ENCODE results near the gene SOCS1.

Gene SOCS1

DNA sequence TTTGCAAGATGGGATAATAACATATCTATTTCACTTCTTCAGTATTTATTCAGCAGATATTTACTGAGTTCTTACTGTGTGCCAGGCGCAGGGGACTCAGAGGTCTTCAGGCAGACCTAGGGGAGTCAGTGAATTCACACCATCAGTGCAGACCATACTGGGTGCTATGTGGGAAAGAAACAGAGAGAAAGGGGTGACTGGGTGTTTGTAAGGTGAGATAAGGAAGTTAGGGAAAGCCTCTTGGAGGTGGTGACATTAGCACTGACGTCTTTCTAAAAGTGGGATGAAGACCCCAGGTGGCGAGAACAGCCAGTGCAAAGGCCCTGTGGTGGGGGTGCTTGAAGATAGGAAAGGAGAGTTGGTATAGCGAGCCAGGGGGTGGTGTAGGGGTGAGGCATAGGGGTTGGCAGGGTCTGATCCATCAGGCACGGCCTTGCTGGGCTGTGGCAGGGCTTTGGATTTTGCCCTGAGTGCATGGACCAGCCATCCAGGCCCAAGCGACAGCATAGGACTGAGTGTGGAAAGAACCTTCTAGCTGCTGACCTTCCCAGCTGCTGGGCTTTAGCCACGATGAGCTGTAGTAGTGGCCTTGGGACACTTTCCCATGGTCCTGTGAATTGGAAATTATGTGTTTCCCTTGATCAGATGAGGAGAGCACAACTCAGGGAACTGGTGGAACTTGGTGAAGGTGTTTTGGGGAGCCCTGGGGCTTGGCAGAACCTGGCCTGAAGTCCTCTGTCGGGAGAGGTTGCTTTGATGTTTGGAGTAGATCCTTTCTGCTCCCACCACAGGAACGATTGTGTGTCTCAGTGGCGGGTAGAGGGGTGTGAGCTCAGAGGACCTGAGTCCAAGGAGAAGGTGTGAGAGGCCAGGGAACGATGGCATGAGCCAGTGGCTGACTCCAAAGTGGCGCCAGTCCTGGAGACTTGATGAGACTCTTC is 3.9 kb upstream of the SOCS1 start:
- H3K4me1 Mint-ChIP-seq: peaks cover 43 to 56% of the 10 kb centered on the region in 2 donors
- ATAC-seq (replicated peaks) (no peak), DNase-seq (no peak)
- H3K27ac Mint-ChIP-seq: peak overlapping the region; percentile 92
- no peaks in the 10 kb centered on the region for H3K27me3 Mint-ChIP-seq
- H3K9me3 Mint-ChIP-seq: no peaks in the 10 kb centered on the region
- peaks cover 9 to 15% of the 10 kb centered on the region in 2 donors for H3K36me3 Mint-ChIP-seq
- H3K4me3 Mint-ChIP-seq: no peak overlapping the region

DNA sequence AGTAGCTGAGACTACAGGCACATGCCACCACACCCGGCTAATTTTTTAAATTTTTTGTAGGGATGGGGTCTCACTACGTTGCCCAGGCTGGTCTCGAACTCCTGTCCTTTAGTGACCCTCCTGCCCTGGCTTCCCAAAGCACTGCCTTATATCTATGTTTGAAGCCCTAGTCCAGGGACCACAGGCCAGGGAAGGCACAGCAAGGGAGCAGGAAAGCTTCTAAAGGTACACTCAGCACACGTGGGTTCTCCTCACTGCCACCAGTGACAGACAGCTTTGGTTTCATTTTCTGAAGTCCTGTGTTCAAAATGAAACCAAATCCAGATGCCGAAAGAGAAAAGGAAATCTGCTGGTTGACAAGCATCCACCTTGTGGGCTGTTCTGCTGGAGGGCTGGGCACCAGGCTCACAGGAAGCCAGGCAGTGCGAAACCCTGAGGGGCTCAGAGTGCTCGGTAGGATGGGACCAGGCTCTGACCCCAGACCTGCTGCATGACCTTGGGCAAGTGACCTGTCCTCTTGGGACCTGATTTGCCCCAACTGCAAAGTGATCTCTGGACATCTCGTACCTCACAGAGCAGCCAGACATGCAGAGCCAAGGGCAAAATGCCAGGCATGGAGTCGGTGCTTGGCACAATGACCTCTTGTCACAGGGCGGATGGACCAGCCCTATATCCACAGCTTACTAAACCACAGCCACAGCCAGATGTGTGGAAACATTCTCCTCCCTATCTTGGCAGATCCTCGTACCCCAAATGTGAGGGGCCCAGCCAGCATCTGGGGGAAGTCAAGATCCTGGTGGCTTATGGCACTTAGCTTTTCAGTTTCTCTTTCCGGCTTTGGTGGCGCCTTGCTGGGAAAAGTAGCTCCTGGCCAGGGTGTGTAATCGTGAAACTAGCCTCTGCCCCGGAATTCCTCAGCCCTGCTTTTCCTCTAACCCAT is 2.8 kb upstream of the SOCS1 start:
- Mint-ChIP-seq H3K4me3 (peak overlapping the region; percentile 44 to 46), H3K27me3 (no peaks in the 10 kb centered on the region), H3K27ac (peak overlapping the region; percentile 92), H3K4me1 (peaks cover 38 to 51% of the 10 kb centered on the region in 2 donors), H3K36me3 (peaks cover 19 to 26% of the 10 kb centered on the region in 2 donors), H3K9me3 (no peaks in the 10 kb centered on the region)
- ATAC-seq (replicated peaks): peak in 1 of 2 donors; percentile 10
- DNase-seq: peak; percentile 33

GRCh38 chr16:11257131-11257938 is 1.3 kb upstream of the SOCS1 start:
- ATAC-seq (replicated peaks) (peak; percentile 22 to 33), DNase-seq (peak; percentile 69)
- H3K36me3 Mint-ChIP-seq: peaks cover 31 to 40% of the 10 kb centered on the region in 2 donors
- peak overlapping the region; percentile 96 to 100 for H3K4me3 Mint-ChIP-seq
- H3K27ac Mint-ChIP-seq: peak overlapping the region; percentile 100
- no peaks in the 10 kb centered on the region for H3K27me3 Mint-ChIP-seq
- peaks cover 38 to 55% of the 10 kb centered on the region in 2 donors for H3K4me1 Mint-ChIP-seq
- H3K9me3 Mint-ChIP-seq: no peaks in the 10 kb centered on the region

DNA sequence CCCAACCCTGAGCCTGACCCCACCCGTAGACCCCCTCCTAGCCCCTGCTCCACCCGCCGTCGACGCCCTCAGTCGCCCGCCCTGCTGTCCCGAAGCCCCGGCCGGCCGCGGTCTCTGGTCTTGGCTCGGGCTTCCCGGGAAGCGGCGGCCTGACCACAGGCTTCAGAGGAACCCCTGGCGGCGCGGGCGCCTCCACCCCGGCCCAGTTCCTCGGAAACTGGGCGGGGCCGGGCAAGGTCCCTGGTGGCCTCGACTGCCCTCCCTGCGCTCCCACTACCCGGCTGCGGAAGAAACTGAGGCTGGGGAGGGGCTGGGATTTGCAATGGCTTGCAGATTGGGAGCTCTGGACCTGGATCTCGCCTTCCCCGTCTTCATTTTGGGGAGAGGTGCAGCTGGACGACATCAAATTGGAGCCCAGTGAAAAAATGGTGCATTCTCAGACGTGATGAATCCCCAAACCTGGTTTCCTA is 692 bp upstream of the SOCS1 start:
- Mint-ChIP-seq H3K4me1 (peaks cover 44 to 61% of the 10 kb centered on the region in 2 donors), H3K36me3 (peaks cover 35 to 46% of the 10 kb centered on the region in 2 donors), H3K27ac (peak overlapping the region; percentile 100), H3K27me3 (no peaks in the 10 kb centered on the region), H3K4me3 (peak overlapping the region; percentile 96 to 100), H3K9me3 (no peaks in the 10 kb centered on the region)
- DNase-seq (peak; percentile 87), ATAC-seq (replicated peaks) (peak; percentile 28 to 38)

DNA sequence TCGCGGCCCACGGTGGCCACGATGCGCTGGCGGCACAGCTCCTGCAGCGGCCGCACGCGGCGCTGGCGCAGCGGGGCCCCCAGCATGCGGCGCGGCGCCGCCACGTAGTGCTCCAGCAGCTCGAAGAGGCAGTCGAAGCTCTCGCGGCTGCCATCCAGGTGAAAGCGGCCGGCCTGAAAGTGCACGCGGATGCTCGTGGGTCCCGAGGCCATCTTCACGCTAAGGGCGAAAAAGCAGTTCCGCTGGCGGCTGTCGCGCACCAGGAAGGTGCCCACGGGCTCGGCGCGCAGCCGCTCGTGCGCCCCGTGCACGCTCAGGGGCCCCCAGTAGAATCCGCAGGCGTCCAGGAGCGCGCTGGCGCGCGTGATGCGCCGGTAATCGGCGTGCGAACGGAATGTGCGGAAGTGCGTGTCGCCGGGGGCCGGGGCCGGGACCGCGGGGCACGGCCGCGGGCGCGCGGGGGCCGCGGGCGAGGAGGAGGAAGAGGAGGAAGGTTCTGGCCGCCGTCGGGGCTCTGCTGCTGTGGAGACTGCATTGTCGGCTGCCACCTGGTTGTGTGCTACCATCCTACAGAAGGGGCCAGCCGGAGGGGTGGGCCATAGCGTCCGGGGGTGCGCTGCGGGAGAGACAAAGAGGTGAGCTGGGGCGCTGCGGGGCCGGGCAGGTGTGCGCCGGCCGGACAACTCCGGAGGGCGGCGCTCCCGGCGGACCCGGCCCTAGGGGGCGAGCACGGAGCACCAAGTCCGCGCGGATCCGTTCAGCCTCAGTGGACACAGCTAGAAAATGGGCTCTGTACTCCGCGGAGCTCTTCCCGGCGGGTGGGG is 879 bp downstream of the SOCS1 start:
- Mint-ChIP-seq H3K27me3 (no peaks in the 10 kb centered on the region), H3K4me1 (peaks cover 52 to 76% of the 10 kb centered on the region in 2 donors), H3K36me3 (peaks cover 41 to 56% of the 10 kb centered on the region in 2 donors), H3K9me3 (peaks cover 0 to 4% of the 10 kb centered on the region in 2 donors), H3K27ac (peak overlapping the region; percentile 96), H3K4me3 (peak overlapping the region; percentile 95 to 96)
- ATAC-seq (replicated peaks): no peak
- DNase-seq: peak; percentile 44

DNA sequence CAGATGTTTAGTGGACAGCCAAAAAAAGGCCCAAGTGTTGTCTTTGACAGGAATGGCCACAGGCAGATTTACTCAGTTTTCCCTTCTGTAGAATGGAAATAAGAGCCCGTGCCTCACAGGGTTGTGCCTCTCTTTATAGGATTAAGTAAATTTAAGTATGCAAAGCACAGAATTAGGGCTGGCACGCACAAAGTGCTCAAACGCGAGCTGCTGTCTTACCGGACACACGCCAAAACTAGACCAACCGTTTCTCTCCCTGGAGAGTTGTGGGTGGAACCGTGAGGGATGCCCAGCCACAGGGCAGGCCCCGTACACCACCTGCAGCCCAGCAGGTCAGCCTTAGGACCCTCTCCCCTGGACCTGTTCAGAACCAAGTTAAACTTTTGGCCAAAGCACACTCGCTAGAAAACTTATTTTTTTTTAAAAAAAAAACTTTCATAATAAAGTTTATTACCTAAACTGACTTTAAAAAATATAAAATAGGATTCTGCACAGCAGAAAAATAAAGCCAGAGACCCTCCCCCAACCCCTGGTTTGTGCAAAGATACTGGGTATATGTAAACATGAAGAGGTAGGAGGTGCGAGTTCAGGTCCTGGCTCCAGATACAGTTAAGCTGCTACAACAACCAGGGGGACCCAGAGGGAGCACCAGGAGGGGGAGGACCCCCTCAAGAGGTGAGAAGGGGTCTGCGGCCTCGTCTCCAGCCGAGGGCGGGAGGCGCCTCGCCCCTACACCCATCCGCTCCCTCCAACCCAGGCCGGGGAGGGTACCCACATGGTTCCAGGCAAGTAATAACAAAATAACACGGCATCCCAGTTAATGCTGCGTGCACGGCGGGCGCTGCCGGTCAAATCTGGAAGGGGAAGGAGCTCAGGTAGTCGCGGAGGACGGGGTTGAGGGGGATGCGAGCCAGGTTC is 1.8 kb downstream of the SOCS1 start:
- peak overlapping the region; percentile 95 to 96 for H3K4me3 Mint-ChIP-seq
- DNase-seq (no peak), ATAC-seq (replicated peaks) (no peak)
- H3K9me3 Mint-ChIP-seq: peaks cover 0 to 4% of the 10 kb centered on the region in 2 donors
- peaks cover 56 to 82% of the 10 kb centered on the region in 2 donors for H3K4me1 Mint-ChIP-seq
- no peaks in the 10 kb centered on the region for H3K27me3 Mint-ChIP-seq
- peak overlapping the region; percentile 98 for H3K27ac Mint-ChIP-seq
- H3K36me3 Mint-ChIP-seq: peaks cover 49 to 61% of the 10 kb centered on the region in 2 donors

DNA sequence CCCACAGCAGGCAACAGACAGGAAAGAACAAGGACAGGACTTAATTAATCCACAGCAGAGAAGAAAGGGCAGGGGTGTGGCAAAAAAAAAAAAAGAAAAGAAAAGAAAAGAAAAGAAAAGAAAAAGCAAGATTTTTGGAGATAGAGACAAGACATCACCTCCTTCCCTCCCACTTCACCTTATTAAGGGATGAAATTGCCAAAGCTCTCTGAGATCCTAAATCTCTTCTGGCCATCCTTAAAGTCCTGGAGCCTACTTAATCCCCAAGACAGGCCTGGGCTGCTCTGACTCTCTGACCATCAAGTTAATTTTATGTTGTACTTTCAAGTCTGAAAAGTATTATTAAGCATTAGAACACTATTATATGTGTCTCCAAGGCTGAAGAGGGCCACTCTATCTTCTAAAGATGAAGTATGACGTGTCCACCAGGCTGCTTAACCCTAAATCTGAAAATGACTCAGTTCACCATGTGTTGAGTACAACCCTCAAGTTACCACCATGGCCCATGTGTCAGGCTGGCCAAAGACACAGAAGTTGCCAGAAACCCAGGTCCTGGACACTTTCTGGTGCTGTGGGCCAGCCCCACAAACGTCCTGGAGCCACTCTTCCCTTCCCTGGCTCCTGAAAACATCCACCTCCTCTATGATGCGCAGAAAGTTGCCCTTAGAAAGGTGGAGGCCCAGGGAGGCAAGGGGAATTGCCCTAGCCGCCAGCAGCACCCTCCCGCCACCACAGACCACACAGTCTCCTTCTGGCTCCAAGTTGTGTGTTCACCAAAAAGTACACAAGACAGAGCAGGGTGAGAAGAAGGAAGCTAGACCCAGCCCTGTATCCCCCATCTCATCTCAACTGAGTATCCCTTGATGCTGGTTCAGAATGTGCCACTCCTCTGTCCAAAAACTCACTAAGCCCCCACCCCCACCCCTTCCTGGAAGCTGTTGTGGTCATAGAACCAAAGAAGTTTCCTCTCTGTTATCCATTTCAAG is 2.7 kb downstream of the SOCS1 start:
- DNase-seq: no peak

DNA sequence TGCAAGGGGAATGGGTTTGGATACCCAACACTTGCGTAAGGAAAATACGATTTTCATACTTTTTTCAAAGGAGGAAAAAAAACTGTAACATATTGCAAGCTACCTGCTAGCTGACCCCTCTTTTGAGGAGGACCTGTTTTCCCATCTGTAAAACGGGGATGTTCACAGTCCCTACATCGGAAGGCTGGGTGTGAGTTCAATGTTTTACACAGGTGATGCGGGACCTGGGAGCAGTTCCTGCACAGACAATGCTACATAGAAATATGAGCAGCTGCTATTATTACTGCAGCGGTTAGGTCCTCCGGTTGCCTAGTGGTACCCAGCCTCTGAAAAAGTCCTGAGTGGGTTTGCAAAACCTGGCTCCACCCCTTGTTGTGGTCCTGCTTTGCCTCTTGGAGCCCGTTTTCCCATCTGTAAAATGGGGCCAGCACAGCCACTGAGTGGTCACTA is 3.5 kb downstream of the SOCS1 start:
- peaks cover 0 to 4% of the 10 kb centered on the region in 2 donors for H3K9me3 Mint-ChIP-seq
- DNase-seq (peak; percentile 35), ATAC-seq (replicated peaks) (no peak)
- peak overlapping the region; percentile 95 to 96 for H3K4me3 Mint-ChIP-seq
- peaks cover 51 to 75% of the 10 kb centered on the region in 2 donors for H3K4me1 Mint-ChIP-seq
- H3K27me3 Mint-ChIP-seq: no peaks in the 10 kb centered on the region
- H3K36me3 Mint-ChIP-seq: peaks cover 51 to 73% of the 10 kb centered on the region in 2 donors
- H3K27ac Mint-ChIP-seq: peak overlapping the region; percentile 98

More for the DNA sequence above, 2.7 kb downstream of the SOCS1 start:
- no peak for ATAC-seq (replicated peaks)
- H3K4me1 Mint-ChIP-seq: peaks cover 55 to 82% of the 10 kb centered on the region in 2 donors
- no peaks in the 10 kb centered on the region for H3K27me3 Mint-ChIP-seq
- H3K4me3 Mint-ChIP-seq: peak overlapping the region; percentile 95 to 96
- H3K27ac Mint-ChIP-seq: peak overlapping the region; percentile 98
- peaks cover 51 to 67% of the 10 kb centered on the region in 2 donors for H3K36me3 Mint-ChIP-seq
- peaks cover 0 to 4% of the 10 kb centered on the region in 2 donors for H3K9me3 Mint-ChIP-seq

DNA sequence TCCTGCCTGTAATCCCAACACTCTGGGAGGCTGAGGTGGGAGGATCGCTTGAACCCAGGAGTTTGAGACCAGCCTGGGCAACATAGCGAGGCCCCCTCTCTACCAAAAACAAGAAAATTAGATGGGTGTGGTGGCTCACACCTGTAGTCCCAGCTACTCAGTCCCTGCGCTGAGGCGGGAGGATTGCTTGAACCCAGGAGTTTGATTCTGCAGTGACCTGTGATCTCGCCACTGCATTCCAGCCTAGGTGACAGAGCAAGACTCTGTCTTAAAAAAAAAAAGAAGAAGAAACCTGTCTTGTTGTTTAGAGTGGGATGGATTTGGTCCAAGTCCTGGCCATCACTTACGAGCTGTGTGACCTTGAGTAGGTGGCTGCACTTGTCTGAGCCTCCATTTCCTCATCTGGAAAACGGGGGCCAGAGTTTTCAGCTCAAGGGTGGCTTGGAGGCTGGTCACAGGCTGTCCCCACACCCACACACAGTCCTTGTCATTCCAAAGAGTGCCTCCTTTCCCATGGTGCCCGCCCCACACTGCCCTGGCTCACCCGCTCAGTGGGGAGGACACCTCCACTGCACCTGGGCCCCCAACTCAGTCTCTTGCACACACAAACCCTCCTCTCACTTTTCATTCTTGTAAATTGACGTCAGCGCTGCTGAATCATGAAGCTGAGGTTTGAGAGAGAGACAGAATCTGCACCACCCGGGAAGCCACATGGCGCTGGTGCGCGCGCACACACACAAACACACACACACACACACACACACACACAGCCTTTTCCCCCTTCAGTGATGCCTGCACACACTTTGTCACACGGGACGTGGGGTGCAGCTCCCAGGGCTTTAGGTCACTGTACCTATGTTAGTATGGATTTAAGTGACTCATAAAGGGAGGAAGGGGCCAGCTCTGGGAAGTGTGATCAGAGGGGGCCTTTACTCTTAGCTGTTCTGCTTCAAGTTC is 4.2 kb downstream of the SOCS1 start:
- H3K36me3 Mint-ChIP-seq: peaks cover 51 to 74% of the 10 kb centered on the region in 2 donors
- H3K4me1 Mint-ChIP-seq: peaks cover 44 to 72% of the 10 kb centered on the region in 2 donors
- H3K4me3 Mint-ChIP-seq: peak overlapping the region; percentile 95 to 96
- DNase-seq (peak; percentile 78), ATAC-seq (replicated peaks) (peak; percentile 12 to 14)
- peaks cover 0 to 4% of the 10 kb centered on the region in 2 donors for H3K9me3 Mint-ChIP-seq
- H3K27me3 Mint-ChIP-seq: no peaks in the 10 kb centered on the region
- peak overlapping the region; percentile 98 for H3K27ac Mint-ChIP-seq
